ENCODE results near the gene SUPT3H.
"Not testable (repeated sequence)": the region's sequence is repeated elsewhere in the genome, so short reads cannot be mapped to it uniquely, and the experiment has no call there.

SUPT3H gene

GRCh38 chr6:45067446-45067845 is 310.3 kb downstream of the SUPT3H start:
- not testable (repeated sequence) for DNase-seq (ENCODE audit: low read depth in 2 of 2)

- not testable (repeated sequence) for DNase-seq (ENCODE audit: low read depth in 2 of 2)
Measured at GRCh38 chr6:45062659-45063058, 315.1 kb downstream of the SUPT3H start.

- DNase-seq (ENCODE audit: low read depth in 2 of 2) = no peak
Measured at GRCh38 chr6:45057711-45058110, 320.0 kb downstream of the SUPT3H start.

- DNase-seq (ENCODE audit: low read depth in 2 of 2) = no peak
Measured at GRCh38 chr6:45054610-45055009, 323.1 kb downstream of the SUPT3H start.

- no peak for DNase-seq (ENCODE audit: low read depth in 2 of 2)
Measured at GRCh38 chr6:45052325-45052724, 325.4 kb downstream of the SUPT3H start.

GRCh38 chr6:45049188-45049843 is 328.4 kb downstream of the SUPT3H start:
- no peak for DNase-seq (ENCODE audit: low read depth in 2 of 2)

GRCh38 chr6:45047573-45047972 is 330.2 kb downstream of the SUPT3H start:
- no peak for DNase-seq (ENCODE audit: low read depth in 2 of 2)

- DNase-seq (ENCODE audit: low read depth in 2 of 2) = no peak
Measured at GRCh38 chr6:45045253-45045601, 332.5 kb downstream of the SUPT3H start.

GRCh38 chr6:45044510-45045252 is 333.1 kb downstream of the SUPT3H start:
- no peak for DNase-seq (ENCODE audit: low read depth in 2 of 2)

- DNase-seq (ENCODE audit: low read depth in 2 of 2) = no peak
Measured at GRCh38 chr6:45044086-45044485, 333.6 kb downstream of the SUPT3H start.

GRCh38 chr6:45042673-45043072 is 335.1 kb downstream of the SUPT3H start:
- not testable (repeated sequence) for DNase-seq (ENCODE audit: low read depth in 2 of 2)

- DNase-seq (ENCODE audit: low read depth in 2 of 2) = no peak
Measured at GRCh38 chr6:45038226-45038625, 339.5 kb downstream of the SUPT3H start.

GRCh38 chr6:45036103-45036502 is 341.6 kb downstream of the SUPT3H start:
- no peak for DNase-seq (ENCODE audit: low read depth in 2 of 2)

GRCh38 chr6:45032426-45032825 is 345.3 kb downstream of the SUPT3H start:
- DNase-seq (ENCODE audit: low read depth in 2 of 2) = no peak

- no peak for DNase-seq (ENCODE audit: low read depth in 2 of 2)
Measured at GRCh38 chr6:45031601-45032000, 346.1 kb downstream of the SUPT3H start.

GRCh38 chr6:45027126-45027525 is 350.6 kb downstream of the SUPT3H start:
- no peak for DNase-seq (ENCODE audit: low read depth in 2 of 2)

GRCh38 chr6:45026003-45026516 is 351.7 kb downstream of the SUPT3H start:
- no peak for DNase-seq (ENCODE audit: low read depth in 2 of 2)

GRCh38 chr6:45024610-45025009 is 353.1 kb downstream of the SUPT3H start:
- no peak for DNase-seq (ENCODE audit: low read depth in 2 of 2)

- DNase-seq (ENCODE audit: low read depth in 2 of 2) = no peak
Measured at GRCh38 chr6:45021676-45022075, 356.1 kb downstream of the SUPT3H start.

GRCh38 chr6:45012687-45013086 is 365.0 kb downstream of the SUPT3H start:
- no peak for DNase-seq (ENCODE audit: low read depth in 2 of 2)

GRCh38 chr6:45009576-45009975 is 368.2 kb downstream of the SUPT3H start:
- DNase-seq (ENCODE audit: low read depth in 2 of 2) = no peak

- DNase-seq (ENCODE audit: low read depth in 2 of 2) = no peak
Measured at GRCh38 chr6:45006893-45007292, 370.8 kb downstream of the SUPT3H start.

GRCh38 chr6:45003961-45004360 is 373.8 kb downstream of the SUPT3H start:
- no peak for DNase-seq (ENCODE audit: low read depth in 2 of 2)

Data from stimulated activated CD8-positive, alpha-beta memory T cell treated with anti-CD3 and anti-CD28 coated beads, Interleukin-2, amount 100 ng/mL, for 48 hours (primary cell).